OCI-LY3 (cell line): ENCODE results near the gene TNS3.

Source experiments
- CTCF ChIP-seq: fragments of 200-600, 300-600 bp; sonication (generic); IDR thresholded peaks from 2 replicates; pipeline ENCODE4 v1.5.1; 2014; ENCODE audit warnings: antibody characterized with exemption, low read length, low read depth
- EZH2phosphoT487 ChIP-seq: fragments of 200-600 bp; shearing (Covaris generic); IDR thresholded peaks from 2 replicates; pipeline ENCODE4 v1.6.1; 2018; ENCODE audit warnings: antibody characterized with exemption, mixed run types, low read depth

DNA sequence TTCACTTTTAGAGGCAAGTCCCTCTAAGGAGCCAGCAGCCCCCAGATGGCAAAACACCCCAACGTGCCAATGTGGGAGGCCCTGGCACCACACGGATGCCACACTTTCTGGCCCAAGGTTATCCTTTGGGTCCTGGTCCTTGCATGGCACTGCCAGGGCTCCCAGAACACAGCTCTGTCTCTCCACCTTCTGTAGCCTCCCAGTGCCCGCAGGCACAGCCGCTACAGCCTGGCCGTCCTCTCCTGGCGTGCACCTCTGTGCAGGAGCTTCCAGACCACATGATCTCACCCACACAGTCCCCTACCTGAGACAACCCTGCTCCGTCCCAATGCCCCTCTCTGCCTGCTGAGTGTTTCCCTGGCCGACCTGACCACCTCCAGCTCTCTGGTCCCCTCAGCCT is 215.0 kb downstream of the TNS3 start:
- TF ChIP-seq CTCF (no peak), EZH2phosphoT487 (no peak)
